GM12891 (cell line): ENCODE data around the gene CEMIP.

Experiments used
- PAX5 ChIP-seq: IDR thresholded peaks from 2 replicates; pipeline ENCODE4 v1.6.1; 2011; ENCODE audit warnings: low read length, moderate library complexity, mild to moderate bottlenecking; ENCODE audit not compliant: insufficient read depth, severe bottlenecking
- POLR2A ChIP-seq: IDR thresholded peaks from 2 replicates; pipeline ENCODE4 v1.6.1; 2011; ENCODE audit warnings: low read depth, low read length, control low read depth
- POLR2AphosphoS5 ChIP-seq: IDR thresholded peaks from 2 replicates; pipeline ENCODE4 v1.6.1; 2011; ENCODE audit warnings: low read depth, low read length, control low read depth
- POU2F2 ChIP-seq: IDR thresholded peaks from 2 replicates; pipeline ENCODE4 v1.6.1; 2011; ENCODE audit warnings: low read depth, mild to moderate bottlenecking, control low read depth, low read length, moderate library complexity
- SPI1 ChIP-seq: IDR thresholded peaks from 2 replicates; pipeline ENCODE4 v1.6.1; 2011; ENCODE audit warnings: low read depth, low read length, control low read depth
- TAF1 ChIP-seq: IDR thresholded peaks from 2 replicates; pipeline ENCODE4 v1.6.1; 2011; ENCODE audit warnings: low read depth, low read length, control low read depth

DNA sequence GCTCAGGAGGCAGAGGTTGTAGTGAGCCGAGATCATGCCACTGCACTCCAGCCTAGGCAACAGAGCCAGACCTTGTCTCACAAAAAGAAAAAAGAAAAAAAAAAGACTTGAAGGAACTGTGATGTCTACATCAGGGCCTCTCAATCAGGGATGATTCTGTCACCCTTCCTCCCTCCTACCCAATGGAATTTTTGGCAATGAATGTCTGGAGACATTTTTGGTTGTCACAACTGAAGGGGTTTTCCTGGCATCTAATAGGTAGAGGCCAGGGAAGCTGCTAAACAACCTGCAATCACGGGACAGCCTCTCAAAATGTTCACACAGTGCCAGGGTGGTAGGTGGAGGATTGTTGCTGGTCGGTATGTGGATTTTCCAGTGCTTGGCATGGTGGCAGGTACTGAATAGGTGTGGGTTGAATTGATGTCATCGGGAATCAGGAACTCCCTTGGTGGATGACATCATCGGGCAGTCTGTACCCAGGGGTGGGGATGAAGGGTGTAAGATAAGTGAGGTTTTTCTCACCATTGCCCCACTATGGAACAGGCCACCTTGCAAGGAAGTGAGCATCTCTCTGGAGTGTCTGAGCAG lies 139.1 kb downstream of the CEMIP start:
- TF ChIP-seq POLR2A (no peak), POLR2AphosphoS5 (no peak), SPI1 (no peak), TAF1 (no peak), PAX5 (no peak), POU2F2 (no peak)
